NCI-H1092 treated with DMSO at 0.1 percent for 48 hours (cell line): Measurements from ENCODE around the gene LLCFC1.
"Not testable (repeated sequence)": the region's sequence is repeated elsewhere in the genome, so short reads cannot be mapped to it uniquely, and the experiment has no call there.

Source experiments
- DNase-seq: peaks from one replicate; lab custom pipeline; 2025; lab: John Stamatoyannopoulos, UW

Gene LLCFC1

DNA sequence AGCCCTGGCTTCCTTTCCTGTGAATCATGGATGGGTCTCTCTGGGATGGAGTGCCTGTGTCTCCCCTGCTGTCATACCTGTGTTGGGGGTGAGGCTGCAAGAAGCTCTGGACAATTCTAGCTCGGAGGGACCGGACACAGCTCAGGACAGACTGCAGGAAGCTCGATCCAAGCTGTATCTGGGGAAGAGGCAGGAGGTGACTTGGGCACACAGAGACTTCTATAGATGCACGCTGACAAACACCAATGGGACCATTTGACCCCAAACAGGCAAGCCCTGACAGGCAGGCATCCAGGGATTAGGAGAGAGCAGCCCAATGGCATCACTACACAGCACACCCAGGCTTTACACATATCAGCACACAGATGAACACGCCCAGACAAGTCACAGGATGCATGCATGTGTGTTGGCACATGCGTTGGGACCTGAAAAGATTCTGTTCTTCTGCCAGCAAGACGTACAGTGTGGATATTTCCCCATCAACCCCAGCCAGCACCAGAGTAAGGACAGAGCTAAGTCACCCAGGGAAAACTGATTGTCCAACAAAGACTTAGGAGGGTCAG lies 4.5 kb downstream of the LLCFC1 start:
- no peak for DNase-seq

GRCh38 chr7:142945001-142945400 lies 5.7 kb downstream of the LLCFC1 start:
- no peak for DNase-seq

- DNase-seq, result no peak
These were observed 9.3 kb downstream of the LLCFC1 start for GRCh38 chr7:142948603-142949002.

- DNase-seq, result no peak
These were observed 11.0 kb downstream of the LLCFC1 start for GRCh38 chr7:142950235-142950634.

- DNase-seq, result no peak
These were observed 15.5 kb downstream of the LLCFC1 start for GRCh38 chr7:142954680-142955268.

- DNase-seq, result no peak
These were observed 17.8 kb downstream of the LLCFC1 start for GRCh38 chr7:142956951-142957623.

- DNase-seq, result no peak
These were observed 18.4 kb downstream of the LLCFC1 start for GRCh38 chr7:142957723-142958122.

GRCh38 chr7:142959202-142959601 lies 19.9 kb downstream of the LLCFC1 start:
- DNase-seq, result no peak

GRCh38 chr7:142960955-142961512 lies 21.8 kb downstream of the LLCFC1 start:
- DNase-seq, result no peak

DNA sequence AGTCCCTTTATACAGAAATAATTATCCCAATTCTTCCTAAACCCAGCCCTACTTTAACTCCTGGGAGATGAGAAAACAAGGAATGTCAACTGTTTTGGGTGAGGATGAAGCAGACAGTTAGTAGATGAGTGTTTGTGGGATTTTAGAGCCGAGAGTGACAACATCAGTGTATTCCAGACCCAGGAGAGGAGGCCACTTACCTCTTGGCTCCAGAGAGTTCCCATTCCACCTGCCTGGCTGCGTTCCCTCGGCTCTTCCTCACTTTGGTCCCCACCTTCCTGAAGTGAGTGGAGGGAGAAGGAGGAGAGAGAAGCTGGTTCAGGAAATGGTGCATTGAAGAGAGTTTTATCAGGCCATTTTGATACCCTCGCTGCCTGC lies 22.3 kb downstream of the LLCFC1 start:
- no peak for DNase-seq

GRCh38 chr7:142961973-142962926 lies 23.0 kb downstream of the LLCFC1 start, which contains the start of gene KEL:
Gene KEL (minus strand): TSS chr7:142962363. CDS start chr7:142962206, 157 bp downstream.
- no peak for DNase-seq

DNA sequence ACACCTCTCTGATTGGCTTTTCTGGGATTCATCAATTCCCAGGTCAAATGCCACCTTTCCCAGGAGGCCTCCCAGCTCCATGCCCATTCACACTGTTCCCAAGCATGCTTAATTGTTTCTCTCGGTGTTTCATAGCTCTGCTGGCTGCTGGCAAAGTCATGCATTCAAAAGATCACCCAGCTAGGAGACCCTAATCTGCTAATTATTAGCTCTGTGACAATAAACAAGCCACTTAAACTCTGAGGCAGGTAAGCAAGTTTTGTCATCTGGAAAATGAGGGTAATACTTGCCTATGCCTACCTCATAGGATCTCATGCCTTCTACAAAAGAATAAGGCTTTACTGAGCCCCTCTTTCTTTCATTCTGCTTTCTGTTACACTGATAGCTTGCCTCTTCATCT lies 23.7 kb downstream of the LLCFC1 start:
- no peak for DNase-seq

DNA sequence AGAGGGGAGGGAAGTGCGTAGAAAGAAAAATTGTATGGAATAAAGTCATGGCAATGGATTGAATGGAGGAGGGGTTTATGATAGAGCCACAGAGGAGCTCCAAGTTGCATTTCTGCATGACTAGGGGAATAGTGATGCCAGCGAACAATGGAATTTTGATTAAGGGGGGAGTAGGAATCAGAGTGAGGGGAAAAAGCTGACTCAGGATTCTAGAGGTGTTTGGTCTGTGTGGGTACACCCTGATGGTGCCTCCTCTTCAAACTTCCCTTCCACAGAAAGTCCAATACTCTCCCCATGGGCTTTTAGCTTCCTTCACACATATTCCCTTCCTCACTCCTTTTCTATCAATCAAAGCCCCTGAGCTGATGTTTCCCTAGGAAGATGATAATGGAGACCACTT lies 24.7 kb downstream of the LLCFC1 start:
- no peak for DNase-seq

GRCh38 chr7:142964502-142965246 lies 25.4 kb downstream of the LLCFC1 start:
- no peak for DNase-seq

GRCh38 chr7:142968229-142968628 lies 28.9 kb downstream of the LLCFC1 start:
- no peak for DNase-seq

- no peak for DNase-seq
These were observed 29.9 kb downstream of the LLCFC1 start for GRCh38 chr7:142969183-142969582.

GRCh38 chr7:142974626-142975025 lies 35.3 kb downstream of the LLCFC1 start:
- DNase-seq, result no peak

DNA sequence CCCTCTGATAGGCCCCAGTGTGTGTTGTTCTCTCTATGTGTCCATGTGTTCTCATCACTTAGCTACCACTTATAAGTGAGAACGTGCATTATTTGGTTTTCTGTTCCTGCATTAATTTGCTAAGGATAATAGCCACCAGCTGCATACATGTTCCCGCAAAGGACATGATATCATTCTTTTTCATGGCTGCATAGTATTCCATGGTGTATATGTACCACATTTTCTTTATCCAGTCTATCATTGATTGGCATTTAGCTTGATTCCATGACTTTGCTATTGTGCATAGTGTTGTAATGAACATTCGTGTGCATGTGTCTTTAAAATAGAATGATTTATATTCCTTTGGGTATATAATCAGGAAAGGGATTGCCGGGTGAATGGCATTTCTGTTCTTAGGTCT lies 39.1 kb downstream of the LLCFC1 start:
- not testable (repeated sequence) for DNase-seq

GRCh38 chr7:142983825-142984224 lies 44.5 kb downstream of the LLCFC1 start:
- no peak for DNase-seq

DNA sequence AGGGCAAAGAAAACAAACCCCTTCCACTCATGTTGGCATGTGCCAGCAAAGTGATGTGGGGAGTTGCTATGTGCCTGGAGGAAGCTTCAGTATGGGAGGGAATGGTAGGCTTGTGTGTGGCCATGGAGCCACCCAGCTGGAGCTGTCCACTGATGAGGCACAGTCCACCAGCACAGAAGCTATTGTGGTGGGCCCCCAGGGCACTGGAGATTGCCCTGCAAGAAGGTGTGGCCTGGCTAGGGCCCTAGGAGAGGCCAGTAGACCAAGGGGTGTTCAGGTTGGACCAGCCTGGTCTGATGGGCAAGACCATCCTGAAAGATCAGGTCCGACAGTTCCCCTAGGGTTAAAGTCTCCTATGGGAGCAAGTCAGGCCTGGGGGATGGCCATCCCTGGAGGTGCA lies 45.0 kb downstream of the LLCFC1 start:
- no peak for DNase-seq
